Loucy (cell line): Measurements from ENCODE around the gene CDH4.

Experiments used
- H2AFZ ChIP-seq: fragments of 200-600 bp; sonication (generic); 2 replicates; pipeline ENCODE4 v1.6.0; 2016; ENCODE audit warnings: antibody characterized with exemption, mild to moderate bottlenecking, low read length, moderate library complexity
- H3F3A ChIP-seq: fragments of 200-600 bp; 2 replicates; pipeline ENCODE4 v1.6.0; 2016; ENCODE audit warnings: antibody characterized with exemption, low read depth, mild to moderate bottlenecking
- H3K27me3 ChIP-seq: fragments of 200-600 bp; sonication (generic); 2 replicates; pipeline ENCODE4 v1.6.1; 2014; ENCODE audit warnings: low read length, mild to moderate bottlenecking; ENCODE audit not compliant: insufficient read depth, poor library complexity, severe bottlenecking
- H3K36me3 ChIP-seq: fragments of 200-600 bp; sonication (generic); 2 replicates; pipeline ENCODE4 v1.6.1; 2016; ENCODE audit warnings: low read length; ENCODE audit not compliant: insufficient read depth
- H3K4me1 ChIP-seq: fragments of 200-600 bp; sonication (generic); 2 replicates; pipeline ENCODE4 v1.5.1; 2014; ENCODE audit warnings: low read length, mild to moderate bottlenecking; ENCODE audit not compliant: insufficient read depth, poor library complexity, severe bottlenecking
- H3K4me2 ChIP-seq: fragments of 200-600 bp; sonication (generic); 2 replicates; pipeline ENCODE4 v1.6.0; 2014; ENCODE audit warnings: antibody characterized with exemption, low read length, low read depth, mild to moderate bottlenecking; ENCODE audit not compliant: poor library complexity, severe bottlenecking
- H3K4me3 ChIP-seq: fragments of 200-600 bp; sonication (generic); 2 replicates; pipeline ENCODE4 v1.5.1; 2014; ENCODE audit warnings: low read length, mild to moderate bottlenecking, mixed read lengths; ENCODE audit not compliant: poor library complexity, severe bottlenecking
- H3K79me2 ChIP-seq: fragments of 200-600 bp; sonication (generic); 2 replicates; pipeline ENCODE4 v1.6.1; 2014; ENCODE audit warnings: low read length; ENCODE audit not compliant: insufficient read depth
- H3K9ac ChIP-seq: fragments of 200-600 bp; sonication (generic); 2 replicates; pipeline ENCODE4 v1.6.0; 2014; ENCODE audit warnings: mild to moderate bottlenecking, low read depth, low read length, moderate library complexity; ENCODE audit not compliant: poor library complexity, severe bottlenecking
- H3K9me2 ChIP-seq: fragments of 200-600 bp; sonication (generic); replicated peaks from 2 replicates; pipeline ENCODE4 v1.6.1; 2016; ENCODE audit warnings: low read depth, low read length, mixed read lengths
- H3K9me3 ChIP-seq: fragments of 200-600 bp; sonication (generic); 2 replicates; pipeline ENCODE4 v1.6.1; 2014; ENCODE audit warnings: mild to moderate bottlenecking, antibody characterized with exemption, low read length, low read depth; ENCODE audit not compliant: insufficient read depth
- H4K20me1 ChIP-seq: fragments of 200-600 bp; sonication (generic); 2 replicates; pipeline ENCODE4 v1.6.0; 2014; ENCODE audit warnings: antibody characterized with exemption, low read length, mild to moderate bottlenecking; ENCODE audit not compliant: insufficient read depth, poor library complexity, severe bottlenecking
- EZH2phosphoT487 ChIP-seq: fragments of 200-600 bp; IDR thresholded peaks from 2 replicates; pipeline ENCODE4 v1.6.1; 2018; ENCODE audit warnings: antibody characterized with exemption, mild to moderate bottlenecking, moderate library complexity, borderline replicate concordance
- TF ChIP-seq, protein P1 (sequence below): fragments of 200-600 bp; sonication (generic); conservative IDR thresholded peaks from 2 replicates; pipeline ENCODE4 v1.5.1; 2014; ENCODE audit warnings: mild to moderate bottlenecking, antibody characterized with exemption, low read length

The CDH4 gene

GRCh38 chr20:61454053-61454452, 202.0 kb downstream of the CDH4 start:
- H3K36me3 ChIP-seq: no peaks in the 10 kb centered on the region
- no peaks in the 10 kb centered on the region for H3K27me3 ChIP-seq
- H3K4me3 ChIP-seq: no peak overlapping the region
- TF ChIP-seq, protein P1, sequence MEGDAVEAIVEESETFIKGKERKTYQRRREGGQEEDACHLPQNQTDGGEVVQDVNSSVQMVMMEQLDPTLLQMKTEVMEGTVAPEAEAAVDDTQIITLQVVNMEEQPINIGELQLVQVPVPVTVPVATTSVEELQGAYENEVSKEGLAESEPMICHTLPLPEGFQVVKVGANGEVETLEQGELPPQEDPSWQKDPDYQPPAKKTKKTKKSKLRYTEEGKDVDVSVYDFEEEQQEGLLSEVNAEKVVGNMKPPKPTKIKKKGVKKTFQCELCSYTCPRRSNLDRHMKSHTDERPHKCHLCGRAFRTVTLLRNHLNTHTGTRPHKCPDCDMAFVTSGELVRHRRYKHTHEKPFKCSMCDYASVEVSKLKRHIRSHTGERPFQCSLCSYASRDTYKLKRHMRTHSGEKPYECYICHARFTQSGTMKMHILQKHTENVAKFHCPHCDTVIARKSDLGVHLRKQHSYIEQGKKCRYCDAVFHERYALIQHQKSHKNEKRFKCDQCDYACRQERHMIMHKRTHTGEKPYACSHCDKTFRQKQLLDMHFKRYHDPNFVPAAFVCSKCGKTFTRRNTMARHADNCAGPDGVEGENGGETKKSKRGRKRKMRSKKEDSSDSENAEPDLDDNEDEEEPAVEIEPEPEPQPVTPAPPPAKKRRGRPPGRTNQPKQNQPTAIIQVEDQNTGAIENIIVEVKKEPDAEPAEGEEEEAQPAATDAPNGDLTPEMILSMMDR: no peak
- no peaks in the 10 kb centered on the region for H3K4me1 ChIP-seq
- H3F3A ChIP-seq: no peaks in the 10 kb centered on the region
- no peak overlapping the region for H3K9ac ChIP-seq
- H2AFZ ChIP-seq: no peak overlapping the region
- H3K9me2 ChIP-seq: no peaks in the 10 kb centered on the region
- no peaks in the 10 kb centered on the region for H4K20me1 ChIP-seq
- H3K79me2 ChIP-seq: no peaks in the 10 kb centered on the region
- no peaks in the 10 kb centered on the region for H3K9me3 ChIP-seq
- H3K4me2 ChIP-seq: no peak overlapping the region

DNA sequence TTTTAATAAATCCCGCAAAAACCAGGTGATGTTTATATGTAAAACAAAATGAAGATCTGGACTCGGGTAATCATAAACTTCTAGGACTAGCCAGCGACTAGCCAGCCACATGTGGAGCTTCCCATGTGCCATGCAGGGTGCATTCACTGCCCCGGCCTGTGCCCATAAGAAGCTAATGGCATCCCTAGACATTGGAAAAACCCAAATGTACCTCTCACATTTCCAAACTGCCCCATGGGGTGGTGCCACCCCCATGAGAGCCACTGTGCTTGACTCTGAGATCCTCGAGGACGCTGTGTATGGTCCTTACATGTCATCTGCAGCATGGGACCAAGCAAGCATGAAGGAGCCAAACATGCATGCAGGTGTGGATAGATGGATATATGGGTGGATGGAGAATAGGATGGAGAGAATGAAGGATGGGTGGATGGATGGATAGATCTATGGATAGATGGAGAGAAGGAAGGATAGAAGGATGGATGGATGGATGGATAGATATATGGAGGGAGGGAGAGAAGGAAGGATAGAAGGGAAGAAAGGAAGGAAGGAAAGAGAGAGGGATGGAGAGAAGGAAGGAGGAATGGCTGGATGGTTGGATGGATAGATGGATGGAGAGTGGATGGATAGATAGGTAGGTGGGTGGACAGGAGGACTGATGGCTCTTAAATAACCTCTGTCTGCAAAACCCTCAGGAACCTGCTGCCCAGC, 203.6 kb downstream of the CDH4 start:
- H3K9me2 ChIP-seq: no peaks in the 10 kb centered on the region
- TF ChIP-seq, protein P1: no peak
- TF ChIP-seq EZH2phosphoT487: no peak
- no peak overlapping the region for H2AFZ ChIP-seq
- H4K20me1 ChIP-seq: no peaks in the 10 kb centered on the region
- H3K4me1 ChIP-seq: no peaks in the 10 kb centered on the region
- H3K79me2 ChIP-seq: no peaks in the 10 kb centered on the region
- no peaks in the 10 kb centered on the region for H3F3A ChIP-seq
- no peak overlapping the region for H3K4me2 ChIP-seq
- H3K4me3 ChIP-seq: no peak overlapping the region
- H3K36me3 ChIP-seq: no peaks in the 10 kb centered on the region
- no peaks in the 10 kb centered on the region for H3K27me3 ChIP-seq
- no peaks in the 10 kb centered on the region for H3K9me3 ChIP-seq
- no peak overlapping the region for H3K9ac ChIP-seq

GRCh38 chr20:61457725-61458124, 205.7 kb downstream of the CDH4 start:
- TF ChIP-seq EZH2phosphoT487: no peak
- TF ChIP-seq, protein P1: no peak
- no peaks in the 10 kb centered on the region for H3F3A ChIP-seq
- no peaks in the 10 kb centered on the region for H3K36me3 ChIP-seq
- H3K9ac ChIP-seq: no peak overlapping the region
- no peaks in the 10 kb centered on the region for H3K79me2 ChIP-seq
- no peak overlapping the region for H3K4me3 ChIP-seq
- no peaks in the 10 kb centered on the region for H3K9me2 ChIP-seq
- H3K4me2 ChIP-seq: no peak overlapping the region
- no peaks in the 10 kb centered on the region for H3K4me1 ChIP-seq
- no peaks in the 10 kb centered on the region for H4K20me1 ChIP-seq
- H2AFZ ChIP-seq: no peak overlapping the region
- H3K27me3 ChIP-seq: no peaks in the 10 kb centered on the region
- H3K9me3 ChIP-seq: peaks cover 3% of the 10 kb centered on the region; the same call in 1 of the 2 replicates
